AG08396 (cell line): ENCODE results near the gene BARHL1.
A peak's percentile ranks its signal among the peaks of the same experiment; 100 is the strongest.

Experiments
- DNase-seq: peaks from one replicate; pipeline ENCODE4 v3.0.0; 2012; ENCODE audit warnings: low spot score, mixed read lengths

BARHL1 gene

GRCh38 chr9:132582276-132582785 lies at the start of gene BARHL1:
TSS of gene BARHL1 (plus strand) at chr9:132582606. CDS start at chr9:132582798, 192 bp downstream.
- DNase-seq = no peak

- DNase-seq = no peak
These were observed 47.6 kb upstream of the BARHL1 start for GRCh38 chr9:132534832-132535231.

- no peak for DNase-seq
These were observed 46.3 kb upstream of the BARHL1 start for GRCh38 chr9:132536124-132536523.

- no peak for DNase-seq
These were observed 45.1 kb upstream of the BARHL1 start for GRCh38 chr9:132537352-132537751.

GRCh38 chr9:132538071-132538470 lies 44.3 kb upstream of the BARHL1 start:
- DNase-seq = no peak

GRCh38 chr9:132539096-132539495 lies 43.3 kb upstream of the BARHL1 start:
- DNase-seq = no peak

GRCh38 chr9:132541051-132541450 lies 41.4 kb upstream of the BARHL1 start:
- DNase-seq = no peak

GRCh38 chr9:132541870-132542830 lies 40.3 kb upstream of the BARHL1 start:
- no peak for DNase-seq

GRCh38 chr9:132543251-132543650 lies 39.2 kb upstream of the BARHL1 start:
- DNase-seq = no peak

GRCh38 chr9:132543960-132544359 lies 38.4 kb upstream of the BARHL1 start:
- no peak for DNase-seq

- no peak for DNase-seq
These were observed 36.8 kb upstream of the BARHL1 start for GRCh38 chr9:132545578-132545977.

GRCh38 chr9:132546148-132547051 lies 36.0 kb upstream of the BARHL1 start:
- DNase-seq = peak; percentile 54

- DNase-seq = no peak
These were observed 35.4 kb upstream of the BARHL1 start for GRCh38 chr9:132547052-132547431.

GRCh38 chr9:132547436-132547835 lies 35.0 kb upstream of the BARHL1 start:
- DNase-seq = no peak

GRCh38 chr9:132547976-132548730 lies 34.3 kb upstream of the BARHL1 start:
- no peak for DNase-seq

GRCh38 chr9:132548751-132549640 lies 33.4 kb upstream of the BARHL1 start:
- no peak for DNase-seq

GRCh38 chr9:132551556-132551955 lies 30.9 kb upstream of the BARHL1 start:
- no peak for DNase-seq

GRCh38 chr9:132552041-132552440 lies 30.4 kb upstream of the BARHL1 start:
- no peak for DNase-seq

- DNase-seq = no peak
These were observed 27.7 kb upstream of the BARHL1 start for GRCh38 chr9:132554755-132555154.

GRCh38 chr9:132555528-132555927 lies 26.9 kb upstream of the BARHL1 start:
- no peak for DNase-seq

- no peak for DNase-seq
These were observed 26.2 kb upstream of the BARHL1 start for GRCh38 chr9:132556235-132556634.
